Cardiac fibroblast (primary cell): Measurements from ENCODE around the gene CDH20.
A peak's percentile ranks its signal among the peaks of the same experiment; 100 is the strongest.

Experiments used
- DNase-seq, 2 donors: peaks; one replicate each; pipeline versions ENCODE4 v3.0.0 to v3.0.0-alpha.2; 2010; ENCODE audit warnings: low read depth in 2 of 2
- H3K4me3 ChIP-seq, 2 donors: replicated peaks in 1 of 2; 1 replicate in 1 of 2; 2 replicates in 1 of 2; pipeline ENCODE4 v1.5.1; 2011; ENCODE audit warnings: low read depth in 2 of 2, low read length in 2 of 2, mild to moderate bottlenecking in 2 of 2, moderate library complexity in 1 of 2
- CTCF ChIP-seq: IDR thresholded peaks from one replicate; pipeline ENCODE4 v1.5.1; 2011; ENCODE audit warnings: low read depth, mild to moderate bottlenecking, low read length, inconsistent platforms

The CDH20 gene

GRCh38 chr18:61554117-61554776 lies 221.0 kb downstream of the CDH20 start:
- no peak for DNase-seq
- no peak overlapping the region for H3K4me3 ChIP-seq
- TF ChIP-seq CTCF = no peak

GRCh38 chr18:61554946-61555361 lies 221.7 kb downstream of the CDH20 start:
- DNase-seq = no peak
- no peak for TF ChIP-seq CTCF
- H3K4me3 ChIP-seq = no peak overlapping the region

GRCh38 chr18:61556316-61556715 lies 223.1 kb downstream of the CDH20 start:
- no peak for TF ChIP-seq CTCF
- DNase-seq = no peak
- no peak overlapping the region for H3K4me3 ChIP-seq

GRCh38 chr18:61556862-61557261 lies 223.6 kb downstream of the CDH20 start:
- no peak for DNase-seq
- no peak for TF ChIP-seq CTCF
- no peak overlapping the region for H3K4me3 ChIP-seq

- no peak overlapping the region for H3K4me3 ChIP-seq
- DNase-seq = peak; percentile 77 to 81
- TF ChIP-seq CTCF = no peak
These were observed 236.1 kb downstream of the CDH20 start for GRCh38 chr18:61569176-61569892.

GRCh38 chr18:61570070-61570469 lies 236.8 kb downstream of the CDH20 start:
- TF ChIP-seq CTCF = no peak
- no peak for DNase-seq
- no peak overlapping the region for H3K4me3 ChIP-seq
